Measurements from ENCODE around the gene MBD3.

Gene MBD3

GRCh38 chr19:1580382-1580781 is 12.3 kb downstream of the MBD3 start:
- no peaks in the 10 kb centered on the region for H3K9me2 ChIP-seq (replicated peaks; ENCODE audit: insufficient read depth, low read length)
- no peak overlapping the region for H3K4me2 ChIP-seq (ENCODE audit: low read depth, low read length)
- DNase-seq: no peak
- H3K4me3 ChIP-seq (ENCODE audit: low read length): no peak overlapping the region
- no peaks in the 10 kb centered on the region for H3K9me3 ChIP-seq (replicated peaks; ENCODE audit: insufficient read depth, low read length)
- no peaks in the 10 kb centered on the region for H4K20me1 ChIP-seq (ENCODE audit: insufficient read depth, low read length)
- peaks cover 9% of the 10 kb centered on the region for H3K79me2 ChIP-seq (ENCODE audit: low read length)
- no peaks in the 10 kb centered on the region; the same call in none of the 2 replicates for H3K36me3 ChIP-seq (replicated peaks; ENCODE audit: insufficient read depth, low read length)
- no peak for TF ChIP-seq EZH2phosphoT487 (IDR thresholded peaks at IDR 0.05; ENCODE audit: low read length)
- TF ChIP-seq EZH2 (optimal IDR thresholded peaks at IDR 0.05; ENCODE audit: low read depth, low read length): no peak
- no peak for TF ChIP-seq CTCF (IDR thresholded peaks at IDR 0.05; ENCODE audit: low read length)
- no peak overlapping the region for H2AFZ ChIP-seq (ENCODE audit: low read length)
- no peaks in the 10 kb centered on the region for H3K27me3 ChIP-seq (replicated peaks; ENCODE audit: insufficient read depth, low read length)
- no peaks in the 10 kb centered on the region for H3F3A ChIP-seq (ENCODE audit: insufficient read depth, low read length)
- H3K9ac ChIP-seq (ENCODE audit: low read length): no peak overlapping the region
- H3K4me1 ChIP-seq (ENCODE audit: low read length): no peaks in the 10 kb centered on the region
- H3K27ac ChIP-seq (ENCODE audit: low read length): no peak overlapping the region

GRCh38 chr19:1579222-1579621 is 13.4 kb downstream of the MBD3 start:
- DNase-seq: no peak
- Histone ChIP-seq H4K20me1 (ENCODE audit: insufficient read depth, low read length) (no peaks in the 10 kb centered on the region), H3K36me3 (replicated peaks; ENCODE audit: insufficient read depth, low read length) (no peaks in the 10 kb centered on the region; the same call in none of the 2 replicates)

GRCh38 chr19:1577929-1578618 is 14.6 kb downstream of the MBD3 start:
- Histone ChIP-seq H3K79me2 (ENCODE audit: low read length) (no peaks in the 10 kb centered on the region), H3K4me3 (ENCODE audit: low read length) (no peak overlapping the region), H3K4me2 (ENCODE audit: low read depth, low read length) (no peak overlapping the region), H3K36me3 (replicated peaks; ENCODE audit: insufficient read depth, low read length) (no peaks in the 10 kb centered on the region; the same call in none of the 2 replicates), H3K9ac (ENCODE audit: low read length) (no peak overlapping the region), H3K4me1 (ENCODE audit: low read length) (no peaks in the 10 kb centered on the region), H3F3A (ENCODE audit: insufficient read depth, low read length) (no peaks in the 10 kb centered on the region), H4K20me1 (ENCODE audit: insufficient read depth, low read length) (no peaks in the 10 kb centered on the region), H3K9me2 (replicated peaks; ENCODE audit: insufficient read depth, low read length) (no peaks in the 10 kb centered on the region), H3K9me3 (replicated peaks; ENCODE audit: insufficient read depth, low read length) (no peaks in the 10 kb centered on the region), H3K27me3 (replicated peaks; ENCODE audit: insufficient read depth, low read length) (no peaks in the 10 kb centered on the region; the same call in 1 of the 2 replicates), H2AFZ (ENCODE audit: low read length) (no peak overlapping the region), H3K27ac (ENCODE audit: low read length) (no peak overlapping the region)
- DNase-seq: no peak
- TF ChIP-seq EZH2 (optimal IDR thresholded peaks at IDR 0.05; ENCODE audit: low read depth, low read length) (no peak), CTCF (IDR thresholded peaks at IDR 0.05; ENCODE audit: low read length) (no peak), EZH2phosphoT487 (IDR thresholded peaks at IDR 0.05; ENCODE audit: low read length) (no peak)

More at GRCh38 chr19:1579222-1579621, 13.4 kb downstream of the MBD3 start:
- H3K79me2 ChIP-seq (ENCODE audit: low read length): 0 out of 2 replicates have a peak, but pooled peaks cover under 1% of the 10 kb centered on the region
- no peak overlapping the region for H3K27ac ChIP-seq (ENCODE audit: low read length)
- no peak overlapping the region for H3K4me3 ChIP-seq (ENCODE audit: low read length)
- no peaks in the 10 kb centered on the region for H3K9me3 ChIP-seq (replicated peaks; ENCODE audit: insufficient read depth, low read length)
- no peaks in the 10 kb centered on the region for H3K4me1 ChIP-seq (ENCODE audit: low read length)
- no peak for TF ChIP-seq EZH2phosphoT487 (IDR thresholded peaks at IDR 0.05; ENCODE audit: low read length)
- no peak for TF ChIP-seq EZH2 (optimal IDR thresholded peaks at IDR 0.05; ENCODE audit: low read depth, low read length)
- no peak for TF ChIP-seq CTCF (IDR thresholded peaks at IDR 0.05; ENCODE audit: low read length)
- no peaks in the 10 kb centered on the region for H3K27me3 ChIP-seq (replicated peaks; ENCODE audit: insufficient read depth, low read length)
- no peak overlapping the region for H3K9ac ChIP-seq (ENCODE audit: low read length)
- H2AFZ ChIP-seq (ENCODE audit: low read length): no peak overlapping the region
- no peak overlapping the region for H3K4me2 ChIP-seq (ENCODE audit: low read depth, low read length)
- H3F3A ChIP-seq (ENCODE audit: insufficient read depth, low read length): no peaks in the 10 kb centered on the region
- H3K9me2 ChIP-seq (replicated peaks; ENCODE audit: insufficient read depth, low read length): no peaks in the 10 kb centered on the region
